Thyroid gland (tissue), 4 donors: Measurements from ENCODE around the gene ADCY10.

Experiments used
- POLR2A ChIP-seq, 2 donors: fragments of 450-650 bp; IDR thresholded peaks; one replicate each; pipeline ENCODE4 v1.6.1; 2017; ENCODE audit warnings: antibody characterized with exemption in 2 of 2, mild to moderate bottlenecking in 2 of 2, moderate library complexity in 1 of 2
- TF ChIP-seq, protein P1 (sequence below), 6 experiments: fragments of 200-600 bp in 3 of 6; fragments of 450-650 bp in 3 of 6; sonication (generic) in 3 of 6; IDR thresholded peaks; one replicate each; pipeline ENCODE4 v1.5.1; 2016 to 2019; ENCODE audit warnings: antibody characterized with exemption in 6 of 6, mild to moderate bottlenecking in 2 of 6, inconsistent platforms in 1 of 6, moderate library complexity in 1 of 6

DNA sequence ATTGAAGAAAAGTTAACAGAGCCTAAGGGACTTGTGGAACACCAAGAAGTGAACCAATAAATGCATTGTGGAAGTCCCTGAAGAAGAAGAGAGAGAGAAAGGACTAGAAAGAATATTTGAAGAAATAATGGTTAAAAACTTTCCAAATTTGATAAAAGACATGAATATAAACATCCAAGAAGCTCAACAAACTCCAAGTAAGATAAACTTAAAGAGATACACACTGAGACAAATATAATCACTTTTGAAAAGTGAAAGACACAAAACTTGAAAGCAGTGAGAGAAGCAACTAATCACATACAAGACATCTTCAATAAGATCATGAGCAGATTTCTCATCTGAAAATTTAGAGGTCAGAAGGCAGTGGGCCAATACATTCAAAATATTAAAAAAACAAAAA, 101.0 kb downstream of the ADCY10 start:
- TF ChIP-seq, protein P1, sequence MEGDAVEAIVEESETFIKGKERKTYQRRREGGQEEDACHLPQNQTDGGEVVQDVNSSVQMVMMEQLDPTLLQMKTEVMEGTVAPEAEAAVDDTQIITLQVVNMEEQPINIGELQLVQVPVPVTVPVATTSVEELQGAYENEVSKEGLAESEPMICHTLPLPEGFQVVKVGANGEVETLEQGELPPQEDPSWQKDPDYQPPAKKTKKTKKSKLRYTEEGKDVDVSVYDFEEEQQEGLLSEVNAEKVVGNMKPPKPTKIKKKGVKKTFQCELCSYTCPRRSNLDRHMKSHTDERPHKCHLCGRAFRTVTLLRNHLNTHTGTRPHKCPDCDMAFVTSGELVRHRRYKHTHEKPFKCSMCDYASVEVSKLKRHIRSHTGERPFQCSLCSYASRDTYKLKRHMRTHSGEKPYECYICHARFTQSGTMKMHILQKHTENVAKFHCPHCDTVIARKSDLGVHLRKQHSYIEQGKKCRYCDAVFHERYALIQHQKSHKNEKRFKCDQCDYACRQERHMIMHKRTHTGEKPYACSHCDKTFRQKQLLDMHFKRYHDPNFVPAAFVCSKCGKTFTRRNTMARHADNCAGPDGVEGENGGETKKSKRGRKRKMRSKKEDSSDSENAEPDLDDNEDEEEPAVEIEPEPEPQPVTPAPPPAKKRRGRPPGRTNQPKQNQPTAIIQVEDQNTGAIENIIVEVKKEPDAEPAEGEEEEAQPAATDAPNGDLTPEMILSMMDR (IDR thresholded peaks at IDR 0.05) = no peak
- no peak for TF ChIP-seq POLR2A (IDR thresholded peaks at IDR 0.05)
